H1 (cell line): ENCODE results near the gene TUBA4B. TPM values are rescaled to one million over a fixed set of nuclear protein-coding genes. Genes with fewer than 3 reads are reported as not detected.

Experiments used
- CTCF ChIA-PET: fragments of 300-600 bp; sonication (Branson Sonifier 250); formaldehyde crosslinking; loops from one replicate; lab custom pipeline; 2021; ENCODE audit not compliant: partially characterized antibody; lab: Charles Lee
- POLR2A ChIA-PET: fragments of 300-600 bp; sonication (Branson Sonifier 250); formaldehyde crosslinking; loops from one replicate; lab custom pipeline; 2021; ENCODE audit warnings: inconsistent platforms; ENCODE audit not compliant: partially characterized antibody; lab: Charles Lee
- DNase-seq, 2 experiments: peaks; one replicate each; pipeline versions ENCODE4 v3.0.0 to v3.0.0-alpha.2; 2010 to 2022; ENCODE audit warnings: low spot score in 2 of 2, low read depth in 1 of 2, mixed read lengths in 1 of 2
- FAIRE-seq: peaks from 2 replicates; lab custom pipeline; 2011; peaks lifted over from hg19 to GRCh38; lab: Jason Lieb, UNC
- H2AFZ ChIP-seq: 2 replicates; pipeline ENCODE4 v1.8.1; 2012; ENCODE audit warnings: low read length, inconsistent platforms
- H2AK5ac ChIP-seq: 2 replicates; pipeline ENCODE4 v1.6.1; 2013; ENCODE audit warnings: low read depth, low read length
- H2BK120ac ChIP-seq: replicated peaks from 2 replicates; pipeline ENCODE3; 2013; ENCODE audit warnings: low read depth, low read length, inconsistent platforms
- H2BK12ac ChIP-seq: 2 replicates; pipeline ENCODE4 v1.6.1; 2013; ENCODE audit warnings: low read depth, low read length
- H2BK15ac ChIP-seq: 2 replicates; pipeline ENCODE4 v1.6.1; 2013; ENCODE audit warnings: low read length
- H2BK20ac ChIP-seq: 2 replicates; pipeline ENCODE4 v1.6.1; 2013; ENCODE audit warnings: low read length
- H2BK5ac ChIP-seq: 2 replicates; pipeline ENCODE4 v1.6.1; 2013; ENCODE audit warnings: low read depth, low read length
- H3K14ac ChIP-seq: 2 replicates; pipeline ENCODE4 v1.6.1; 2013; ENCODE audit warnings: inconsistent platforms; ENCODE audit not compliant: insufficient read length
- H3K18ac ChIP-seq: 2 replicates; pipeline ENCODE4 v1.6.1; 2013; ENCODE audit warnings: low read length; ENCODE audit errors: extremely low read depth
- H3K23ac ChIP-seq: 2 replicates; pipeline ENCODE4 v1.6.1; 2013; ENCODE audit warnings: inconsistent platforms; ENCODE audit not compliant: insufficient read length
- H3K23me2 ChIP-seq: 2 replicates; pipeline ENCODE4 v1.6.1; 2013; ENCODE audit warnings: low read depth, low read length
- H3K27ac ChIP-seq: 2 replicates; pipeline ENCODE4 v1.6.1; 2011; ENCODE audit warnings: low read depth, low read length, inconsistent platforms
- H3K27me3 ChIP-seq, 4 experiments: replicated peaks in 1 of 4; 1 replicate in 1 of 4; 2 replicates in 3 of 4; pipeline versions ENCODE4 v1.6.1 to v1.8.1; 2011 to 2013; ENCODE audit warnings: low read length in 3 of 4, mild to moderate bottlenecking in 3 of 4, inconsistent platforms in 2 of 4, mixed read lengths in 2 of 4, moderate library complexity in 1 of 4; ENCODE audit not compliant: control insufficient read depth in 3 of 4, insufficient read depth in 3 of 4; ENCODE audit errors: extremely low read depth in 1 of 4
- H3K36me3 ChIP-seq, 4 experiments: 2 replicates each; pipeline versions ENCODE4 v1.6.1 to v1.8.1; 2011 to 2013; ENCODE audit warnings: mild to moderate bottlenecking in 4 of 4, low read length in 3 of 4, moderate library complexity in 2 of 4, control low read depth in 1 of 4, inconsistent platforms in 1 of 4; ENCODE audit not compliant: insufficient read depth in 4 of 4, control insufficient read depth in 2 of 4
- H3K4ac ChIP-seq: replicated peaks from 2 replicates; pipeline ENCODE3; 2013; ENCODE audit warnings: low read length, low read depth, mixed read lengths, inconsistent platforms; ENCODE audit not compliant: insufficient read length
- H3K4me1 ChIP-seq, 4 experiments: replicated peaks in 1 of 4; 1 replicate in 1 of 4; 2 replicates in 3 of 4; pipeline versions ENCODE4 v1.6.1 to v1.8.1; 2011 to 2013; ENCODE audit warnings: low read length in 3 of 4, inconsistent platforms in 2 of 4, mixed read lengths in 1 of 4; ENCODE audit not compliant: insufficient read depth in 4 of 4, control insufficient read depth in 3 of 4
- H3K4me2 ChIP-seq, 2 experiments: 2 replicates each; pipeline versions ENCODE4 v1.6.1 to v1.8.1; 2011 to 2013; ENCODE audit warnings: low read depth in 2 of 2, low read length in 2 of 2, control low read depth in 1 of 2, inconsistent platforms in 1 of 2, mild to moderate bottlenecking in 1 of 2; ENCODE audit not compliant: insufficient read depth in 1 of 2
- H3K4me3 ChIP-seq, 4 experiments: fragments of 200-600, 300-600 bp in 1 of 4; sonication (generic), shearing (Covaris generic), sonication (Bioruptor Twin) in 1 of 4; 2 replicates each; pipeline versions ENCODE4 v1.5.1 to v1.8.1; 2011 to 2016; ENCODE audit warnings: low read length in 4 of 4, low read depth in 3 of 4, control low read depth in 2 of 4, inconsistent platforms in 2 of 4, mild to moderate bottlenecking in 2 of 4, mixed read lengths in 1 of 4, moderate library complexity in 1 of 4; ENCODE audit not compliant: insufficient read depth in 2 of 4; ENCODE audit errors: extremely low read depth in 1 of 4
- H3K56ac ChIP-seq: replicated peaks from 2 replicates; pipeline ENCODE3; 2013; ENCODE audit warnings: low read depth, mild to moderate bottlenecking, mixed read lengths, low read length, inconsistent platforms; ENCODE audit not compliant: insufficient read length
- H3K79me1 ChIP-seq: 2 replicates; pipeline ENCODE4 v1.6.1; 2013; ENCODE audit warnings: low read depth, low read length, control low read depth
- H3K79me2 ChIP-seq, 2 experiments: 2 replicates each; pipeline versions ENCODE4 v1.6.1 to v1.8.1; 2012 to 2013; ENCODE audit warnings: low read length in 2 of 2, mild to moderate bottlenecking in 2 of 2, inconsistent platforms in 1 of 2; ENCODE audit not compliant: insufficient read depth in 2 of 2, control insufficient read depth in 1 of 2
- H3K9ac ChIP-seq, 4 experiments: replicated peaks in 1 of 4; 1 replicate in 1 of 4; 2 replicates in 3 of 4; pipeline versions ENCODE4 v1.6.1 to v1.8.1; 2011 to 2013; ENCODE audit warnings: low read depth in 3 of 4, low read length in 3 of 4, control low read depth in 2 of 4, mild to moderate bottlenecking in 2 of 4, moderate library complexity in 2 of 4, inconsistent platforms in 1 of 4; ENCODE audit errors: extremely low read depth in 1 of 4
- H3K9me3 ChIP-seq, 2 experiments: 2 replicates each; pipeline versions ENCODE4 v1.6.1 to v1.8.1; 2012 to 2013; ENCODE audit warnings: mild to moderate bottlenecking in 2 of 2, moderate library complexity in 2 of 2, control low read depth in 1 of 2, inconsistent platforms in 1 of 2, low read depth in 1 of 2, low read length in 1 of 2, mixed read lengths in 1 of 2; ENCODE audit not compliant: insufficient read depth in 2 of 2
- H4K20me1 ChIP-seq, 2 experiments: replicated peaks in 1 of 2; 2 replicates each; pipeline versions ENCODE3 to v1.8.1; 2011 to 2013; ENCODE audit warnings: inconsistent platforms in 2 of 2, low read length in 2 of 2, mild to moderate bottlenecking in 1 of 2; ENCODE audit not compliant: insufficient read depth in 2 of 2, control insufficient read depth in 1 of 2
- H4K5ac ChIP-seq: 2 replicates; pipeline ENCODE4 v1.6.1; 2013; ENCODE audit warnings: low read length, low read depth, mixed read lengths, inconsistent platforms; ENCODE audit not compliant: insufficient read length
- H4K8ac ChIP-seq: 2 replicates; pipeline ENCODE4 v1.8.0; 2013; ENCODE audit warnings: mild to moderate bottlenecking, moderate library complexity, low read length, inconsistent platforms; ENCODE audit not compliant: insufficient read depth; ENCODE audit errors: extremely low read depth
- H4K91ac ChIP-seq: replicated peaks from 2 replicates; pipeline ENCODE3; 2013; ENCODE audit warnings: low read length, mixed read lengths, inconsistent platforms; ENCODE audit not compliant: insufficient read length
- ATF3 ChIP-seq: IDR thresholded peaks from 2 replicates; pipeline ENCODE4 v1.6.1; 2011; ENCODE audit warnings: low read depth, mild to moderate bottlenecking, low read length; ENCODE audit not compliant: insufficient read depth
- BCL11A ChIP-seq, 2 experiments: IDR thresholded peaks; one replicate each; pipeline ENCODE4 v1.6.1; 2011; ENCODE audit warnings: low read depth in 2 of 2, low read length in 2 of 2, mild to moderate bottlenecking in 2 of 2
- CHD2 ChIP-seq: IDR thresholded peaks from 2 replicates; pipeline ENCODE4 v1.6.1; 2012; ENCODE audit warnings: low read length, improper control_type of control experiment
- EZH2 ChIP-seq: fragments of 200-600 bp; sonication (generic); IDR thresholded peaks from 2 replicates; pipeline ENCODE4 v1.7.1; 2012; ENCODE audit warnings: low read depth, mild to moderate bottlenecking, moderate library complexity, low read length, inconsistent platforms; ENCODE audit not compliant: severe bottlenecking
- HDAC6 ChIP-seq: IDR thresholded peaks from one replicate; pipeline ENCODE4 v1.7.1; 2012; ENCODE audit warnings: low read depth, mild to moderate bottlenecking, inconsistent platforms, low read length, moderate library complexity
- POLR2A ChIP-seq, 2 experiments: IDR thresholded peaks; 1 replicate in 1 of 2; 2 replicates in 1 of 2; pipeline ENCODE4 v1.6.1; 2011; ENCODE audit warnings: low read depth in 2 of 2, low read length in 2 of 2, mild to moderate bottlenecking in 2 of 2; ENCODE audit errors: control extremely low read depth in 1 of 2
- POLR2AphosphoS5 ChIP-seq: IDR thresholded peaks from 2 replicates; pipeline ENCODE4 v1.6.1; 2011; ENCODE audit warnings: low read depth, low read length
- RXRA ChIP-seq: IDR thresholded peaks from 2 replicates; pipeline ENCODE4 v1.6.1; 2011; ENCODE audit warnings: low read depth, mild to moderate bottlenecking, low read length, moderate library complexity; ENCODE audit not compliant: insufficient read depth
- WGBS, 2 experiments: shearing (Covaris generic) in 1 of 2; methylation state at CpG; one replicate each; pipeline versions ENCODE4 v1.1.6 to v1.1.7; 2013 to 2015; ENCODE audit warnings: low lambda C conversion rate in 2 of 2, mixed read lengths in 2 of 2, inconsistent platforms in 1 of 2, low coverage in 1 of 2, missing lambda C conversion rate in 1 of 2; ENCODE audit not compliant: insufficient replicate concordance in 2 of 2, insufficient coverage in 1 of 2, insufficient read length in 1 of 2; ENCODE audit errors: extremely low coverage in 1 of 2, missing lambda C conversion rate in 1 of 2; 5-methylcytosine and 5-hydroxymethylcytosine counted together
- polyA plus RNA-seq, 7 experiments: library from polyadenylated mRNA; depleted of rRNA in 3 of 7; stranded (reverse) in 5 of 7; unstranded in 2 of 7; fragments of >200 nt in 5 of 7; fragments of 200-250 nt in 2 of 7; gene quantifications; 1 replicate in 5 of 7; 2 replicates in 1 of 7; 4 replicates in 1 of 7; pipeline versions ENCODE4 v1.2.1 to v1.2.3, GENCODE V29; 2011 to 2013; ENCODE audit warnings: missing spikeins in 2 of 7, mixed read lengths in 2 of 7
- total RNA-seq: library from RNA; stranded (reverse); fragmentation: NEBNext Ultra II Directional; extraction: Animal tissue kit (Norgen Biotek cat#: 25700); gene quantifications from 2 replicates; pipeline ENCODE4 v1.2.1, GENCODE V29; 2021

TUBA4B gene
- total and polyA plus RNA-seq, 2 of the 8 experiments (the other 6 are each of a cell fraction or from before 2014, with no cell fraction given): 0.08 to 0.24 TPM

GRCh38 chr2:219248845-219249202 lies 4.2 kb upstream of the TUBA4B start:
- 0 out of 4 replicates have a peak overlapping the region, but pooled peaks of 1 of the 2 experiments have one; percentile 20 for H3K4me2 ChIP-seq
- no peak overlapping the region for H3K4me3 ChIP-seq
- no peak overlapping the region for H2AK5ac ChIP-seq
- 79% methylated on average over 2 of the region's 2 CpGs; no CpG with 5 or more reads in 1 of the 2 experiments for WGBS, 2 experiments
- H2BK12ac ChIP-seq: no peak overlapping the region
- no peak overlapping the region for H3K18ac ChIP-seq
- DNase-seq: no peak
- peaks cover 0 to 5% of the 10 kb centered on the region in 2 experiments; a peak in 1 of 4 replicates for H3K79me2 ChIP-seq
- no peak overlapping the region for H2BK20ac ChIP-seq
- H2BK15ac ChIP-seq: no peak overlapping the region
- H2BK120ac ChIP-seq: no peak overlapping the region
- peaks cover 0 to 9% (median 5%) of the 10 kb centered on the region in 4 experiments; a peak in 5 of 8 replicates for H3K36me3 ChIP-seq
- H4K91ac ChIP-seq: no peak overlapping the region
- H3K56ac ChIP-seq: no peak overlapping the region
- no peaks in the 10 kb centered on the region for H3K9me3 ChIP-seq
- no peak overlapping the region for H3K9ac ChIP-seq
- TF ChIP-seq BCL11A (IDR thresholded peaks at IDR 0.05; ENCODE audit: low read depth in 2 of 2, low read length in 2 of 2) (no peak), HDAC6 (no peak), POLR2AphosphoS5 (0 out of 2 replicates have a peak, but pooled peaks have one; percentile 16), ATF3 (no peak), POLR2A (IDR thresholded peaks at IDR 0.05; ENCODE audit: control extremely low read depth in 1 of 2, low read depth in 2 of 2, low read length in 2 of 2) (no peak), RXRA (no peak), EZH2 (no peak), CHD2 (no peak)
- H2AFZ ChIP-seq: no peak overlapping the region
- no peak overlapping the region for H2BK5ac ChIP-seq
- H3K23me2 ChIP-seq: peaks cover 20% of the 10 kb centered on the region
- ChIA-PET POLR2A (interaction anchor here (0.7 to 14.9 kb wide), 12 partner anchors 10 to 269 kb away, joined by 3 to 190 read pairs (median 4); partner anchors contain the start of genes ABCB6, ANKZF1, ATG9A and DNAJB2), CTCF (interaction anchor here (0.6 to 6.6 kb wide), 18 partner anchors 8 to 243 kb away, joined by 3 to 118 read pairs (median 4); partner anchors contain the start of genes DNAJB2 and ZFAND2B)
- no peak overlapping the region for H4K5ac ChIP-seq
- H3K27me3 ChIP-seq: peaks cover 0 to 20% (median 11%) of the 10 kb centered on the region in 4 experiments; a peak in 5 of 7 replicates
- peaks cover 5 to 14% (median 12%) of the 10 kb centered on the region in 4 experiments for H3K4me1 ChIP-seq
- FAIRE-seq: no peak
- no peak overlapping the region for H3K23ac ChIP-seq
- peaks cover 8% of the 10 kb centered on the region; the same call in 1 of the 2 replicates for H3K79me1 ChIP-seq
- no peaks in the 10 kb centered on the region for H4K20me1 ChIP-seq
- no peak overlapping the region for H3K4ac ChIP-seq
- H3K14ac ChIP-seq: no peak overlapping the region
- H3K27ac ChIP-seq: no peak overlapping the region
- H4K8ac ChIP-seq: no peak overlapping the region
